Pancreas (tissue), 10 donors: ENCODE data around the gene SAT2. TPM values are rescaled to one million over a fixed set of nuclear protein-coding genes. Genes with fewer than 3 reads are reported as not detected.

Source experiments
- ATAC-seq, 4 donors: fragments of 200-7000 bp; cut with Tn5 transposase; one replicate each; pipeline versions ENCODE4 v1.8.0 to v1.9.1; 2020; ENCODE audit warnings: mild to moderate bottlenecking in 4 of 4, moderate library complexity in 4 of 4
- DNase-seq, 6 donors: peaks; one replicate each; pipeline ENCODE4 v3.0.0-alpha.2; 2020
- FAIRE-seq: peaks from 2 replicates; lab custom pipeline; 2012; peaks lifted over from hg19 to GRCh38; lab: Jason Lieb, UNC
- H3K27ac ChIP-seq, 4 donors: fragments of 200-600 bp; sonication (generic); 1 replicate in 3 of 4; 2 replicates in 1 of 4; pipeline versions ENCODE4 v1.5.0 to v1.8.0; 2020
- H3K27me3 ChIP-seq, 4 donors: fragments of 200-600 bp; one replicate each; pipeline ENCODE4 v1.8.0; 2021
- H3K36me3 ChIP-seq, 3 donors: fragments of 200-600 bp; sonication (generic) in 1 of 3; one replicate each; pipeline versions ENCODE4 v1.5.0 to v1.8.0; 2020 to 2021
- H3K4me1 ChIP-seq, 3 donors: fragments of 200-600 bp; one replicate each; pipeline ENCODE4 v1.8.0; 2021
- H3K4me3 ChIP-seq, 4 donors: fragments of 200-600 bp; sonication (generic) in 2 of 4; one replicate each; pipeline versions ENCODE4 v1.5.0 to v1.8.0; 2020 to 2021
- H3K9me3 ChIP-seq, 4 donors: fragments of 200-600 bp; one replicate each; pipeline ENCODE4 v1.8.0; 2021
- WGBS, 2 donors: extraction: QIAGEN DNeasy Blood & Tissue Kit; methylation state at CpG; one replicate each; pipeline ENCODE4 v1.1.7; 2013; 5-methylcytosine and 5-hydroxymethylcytosine counted together
- intact Hi-C, 3 donors: fragments of 100-400 bp; cut with DNase I; formaldehyde crosslinking; loops; one replicate each; pipeline versions ENCODE4 v1.11.1 to v1.14.2; 2022
- polyA plus RNA-seq, 2 donors: library from polyadenylated mRNA; stranded (reverse); fragments of 200-250 nt; gene quantifications; one replicate each; pipeline ENCODE4 v1.2.3, GENCODE V29; 2013
- total RNA-seq, 6 donors: library from RNA; stranded (reverse); fragmentation: NEBNext Ultra II Directional in 4 of 6; extraction: Animal tissue kit (Norgen Biotek cat#: 25700) in 4 of 6; gene quantifications; one replicate each; pipeline versions ENCODE4 v1.2.1 to v1.2.4, GENCODE V29; 2021 to 2023
- TF ChIP-seq, protein P1 (sequence below), 4 donors: fragments of 200-600 bp; sonication (generic) in 3 of 4; IDR thresholded peaks; one replicate each; pipeline versions ENCODE4 v1.5.0 to v1.8.0; 2021; ENCODE audit warnings: antibody characterized with exemption in 4 of 4
- donor health status: healthy with polysubstance abuse.
- donor health status: DM: no; HTN: no; CAD: no; lungs with moderate emphysema.
- donor health status: DM: no; HTN: no; CAD: no.
- donor health status: control.
- donor health status: control.
- donor health status: Bipolar disorder and iron deficiency.
- donor health status: DM: yes; HTN: yes; CAD: no.
- donor health status: DM: no; HTN: no; CAD: no.
- donor health status: DM: no; HTN: no; CAD: no.
- donor health status: DM: yes; HTN: yes; CAD: no.

Gene SAT2
- total and polyA plus RNA-seq, 8 donors, result 43.8 to 348 (median 72.7) TPM

DNA sequence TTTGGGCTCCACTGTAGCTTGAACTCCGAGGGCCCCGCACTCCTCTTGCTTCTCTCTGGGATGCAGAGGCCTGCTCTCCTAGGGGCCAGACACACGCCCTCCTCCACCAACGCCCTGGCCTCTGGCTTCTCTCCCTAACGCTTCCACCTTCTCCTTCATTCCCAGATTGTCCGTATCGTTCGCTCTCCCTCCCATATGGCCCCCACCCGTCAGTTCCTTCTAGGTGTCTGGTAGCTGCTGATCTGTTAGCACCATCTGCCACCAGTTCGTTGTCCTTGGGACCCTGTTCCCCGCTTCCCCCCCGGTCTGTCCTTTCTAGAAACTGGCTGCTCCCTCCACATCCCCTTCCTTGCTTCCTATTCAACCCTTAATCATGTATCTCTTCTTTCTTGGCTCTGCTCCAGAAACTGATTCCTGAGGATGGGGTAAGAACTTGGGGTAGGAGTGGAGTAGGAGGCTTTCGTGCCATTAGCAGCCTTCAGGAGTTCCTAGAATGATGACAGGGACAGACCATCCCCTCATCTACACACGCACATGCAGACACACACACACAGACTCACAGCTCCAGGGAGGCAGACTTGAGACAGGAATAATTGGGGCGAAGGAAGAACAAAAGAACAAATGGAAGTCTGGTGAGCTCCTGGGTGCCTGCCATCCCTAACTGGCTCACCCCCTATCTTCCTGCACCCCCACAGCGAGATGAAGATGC is 27.4 kb upstream of the SAT2 start:
- no peak overlapping the region for H3K27ac ChIP-seq
- DNase-seq (no peak), FAIRE-seq (no peak), ATAC-seq (no peak)
- TF ChIP-seq, protein P1, sequence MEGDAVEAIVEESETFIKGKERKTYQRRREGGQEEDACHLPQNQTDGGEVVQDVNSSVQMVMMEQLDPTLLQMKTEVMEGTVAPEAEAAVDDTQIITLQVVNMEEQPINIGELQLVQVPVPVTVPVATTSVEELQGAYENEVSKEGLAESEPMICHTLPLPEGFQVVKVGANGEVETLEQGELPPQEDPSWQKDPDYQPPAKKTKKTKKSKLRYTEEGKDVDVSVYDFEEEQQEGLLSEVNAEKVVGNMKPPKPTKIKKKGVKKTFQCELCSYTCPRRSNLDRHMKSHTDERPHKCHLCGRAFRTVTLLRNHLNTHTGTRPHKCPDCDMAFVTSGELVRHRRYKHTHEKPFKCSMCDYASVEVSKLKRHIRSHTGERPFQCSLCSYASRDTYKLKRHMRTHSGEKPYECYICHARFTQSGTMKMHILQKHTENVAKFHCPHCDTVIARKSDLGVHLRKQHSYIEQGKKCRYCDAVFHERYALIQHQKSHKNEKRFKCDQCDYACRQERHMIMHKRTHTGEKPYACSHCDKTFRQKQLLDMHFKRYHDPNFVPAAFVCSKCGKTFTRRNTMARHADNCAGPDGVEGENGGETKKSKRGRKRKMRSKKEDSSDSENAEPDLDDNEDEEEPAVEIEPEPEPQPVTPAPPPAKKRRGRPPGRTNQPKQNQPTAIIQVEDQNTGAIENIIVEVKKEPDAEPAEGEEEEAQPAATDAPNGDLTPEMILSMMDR (IDR thresholded peaks at IDR 0.05), result no peak
- no peaks in the 10 kb centered on the region for H3K9me3 ChIP-seq
- no peaks in the 10 kb centered on the region for H3K27me3 ChIP-seq
- 80 to 86% methylated on average over 16 of the region's 16 CpGs for WGBS, 2 donors
- no peak overlapping the region for H3K4me3 ChIP-seq
- intact Hi-C loops, result no loop called here
- H3K4me1 ChIP-seq, result peaks cover 4 to 12% (median 10%) of the 10 kb centered on the region in 3 donors
- no peaks in the 10 kb centered on the region for H3K36me3 ChIP-seq

DNA sequence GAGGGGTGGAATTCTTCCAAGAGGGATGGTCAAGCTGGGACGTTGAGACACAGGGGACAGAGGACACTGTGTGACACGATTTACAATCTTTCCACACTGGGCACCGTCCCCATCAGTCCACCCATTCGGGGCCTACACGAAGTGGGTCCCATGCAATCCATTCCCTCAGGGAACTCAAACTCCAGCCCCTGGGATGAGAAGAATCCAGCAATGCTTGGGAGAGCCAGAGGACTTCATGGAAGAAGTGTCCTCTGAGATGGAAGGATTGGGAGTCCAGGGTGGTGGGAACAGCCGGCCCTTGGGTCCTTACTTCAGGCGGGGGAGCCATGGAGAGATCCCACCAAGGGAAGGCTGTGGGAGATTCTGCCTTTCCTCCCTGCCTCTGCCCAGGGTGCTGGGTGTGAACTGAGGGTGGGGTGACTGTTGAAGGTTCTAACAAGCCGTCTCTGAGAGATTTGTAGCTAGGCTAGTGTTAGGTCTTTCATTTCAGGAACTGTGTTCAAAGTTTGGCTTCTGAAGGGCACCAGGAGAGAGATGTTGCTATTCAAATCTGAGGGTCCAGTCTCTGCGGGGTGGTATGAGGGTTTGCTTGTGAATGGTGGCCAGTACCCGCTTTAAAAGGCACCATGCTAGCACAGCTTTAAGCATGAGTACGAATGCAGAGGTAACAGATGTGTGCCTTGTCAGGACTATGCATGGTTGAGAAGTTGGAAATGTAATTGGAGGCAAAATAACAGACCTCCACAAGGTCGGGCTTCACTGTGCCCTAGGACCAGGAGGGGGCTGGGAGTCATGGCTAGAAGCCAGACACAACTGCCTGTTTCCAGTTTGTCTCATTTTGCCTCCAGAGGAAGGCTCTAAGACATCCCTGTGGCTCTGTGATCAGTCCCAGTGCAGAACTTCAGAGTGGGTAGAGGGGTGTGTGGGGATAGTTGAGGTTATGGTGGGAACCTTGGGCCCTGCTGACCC is 25.1 kb upstream of the SAT2 start:
- TF ChIP-seq, protein P1 (IDR thresholded peaks at IDR 0.05), result no peak
- DNase-seq (no peak), ATAC-seq (no peak), FAIRE-seq (no peak)
- H3K9me3 ChIP-seq, result no peaks in the 10 kb centered on the region
- intact Hi-C loops, result no loop called here
- H3K36me3 ChIP-seq, result no peaks in the 10 kb centered on the region
- peaks cover 4 to 12% (median 10%) of the 10 kb centered on the region in 3 donors for H3K4me1 ChIP-seq
- no peaks in the 10 kb centered on the region for H3K27me3 ChIP-seq
- no peak overlapping the region for H3K27ac ChIP-seq
- no peak overlapping the region for H3K4me3 ChIP-seq
- WGBS, 2 donors, result 66 to 68% methylated on average over 12 of the region's 12 CpGs

DNA sequence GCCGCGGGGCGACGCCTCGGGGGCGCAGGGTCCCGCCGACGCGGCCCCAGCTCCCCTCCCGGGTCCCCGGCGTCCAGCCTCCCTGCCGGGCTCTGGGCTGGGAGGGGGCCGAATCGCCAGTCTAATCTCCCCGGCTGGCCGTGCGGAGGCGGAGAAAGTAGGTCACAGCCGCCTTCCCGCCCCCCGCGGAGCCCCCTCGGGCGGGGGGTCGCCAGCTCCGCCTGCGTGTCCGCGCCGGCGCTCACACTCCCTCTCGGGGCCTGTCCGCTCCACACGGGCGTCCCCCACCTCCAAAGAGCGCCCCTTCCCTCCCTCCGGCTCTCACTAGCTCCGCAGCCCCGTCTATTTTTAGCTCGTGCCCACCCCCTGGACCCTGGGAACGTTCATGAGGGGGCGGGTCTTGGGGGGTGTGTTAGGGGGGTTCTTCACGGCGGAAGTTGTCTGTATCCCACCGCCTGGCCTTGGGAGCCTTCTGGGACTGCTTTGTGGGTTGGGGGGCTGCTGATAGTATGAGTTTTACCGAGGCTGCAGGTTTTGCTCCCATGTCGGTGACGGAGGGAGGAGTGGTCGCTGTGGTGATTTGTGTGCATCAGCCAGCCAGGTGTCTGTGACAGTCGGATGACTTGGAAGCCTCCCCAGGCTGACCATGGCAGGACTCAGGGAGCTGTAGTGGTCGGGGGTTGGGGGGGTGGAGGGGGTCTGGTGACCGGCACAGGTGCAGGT is 24.2 kb upstream of the SAT2 start:
- Histone ChIP-seq H3K4me3 (peak overlapping the region; percentile 15 to 50 (median 29)), H3K27ac (no peak overlapping the region), H3K36me3 (no peaks in the 10 kb centered on the region), H3K4me1 (peaks cover 4 to 10% (median 10%) of the 10 kb centered on the region in 3 donors), H3K9me3 (no peaks in the 10 kb centered on the region), H3K27me3 (no peaks in the 10 kb centered on the region)
- ATAC-seq (peak in 3 of 4 donors; percentile 10 to 34 (median 19)), DNase-seq (peak in 1 of 6 donors; percentile 67), FAIRE-seq (no peak)
- TF ChIP-seq, protein P1 (IDR thresholded peaks at IDR 0.05), result no peak
- intact Hi-C loops, result no loop called here
- WGBS, 2 donors, result 10 to 14% methylated on average over 34 to 54 of the region's 54 CpGs

DNA sequence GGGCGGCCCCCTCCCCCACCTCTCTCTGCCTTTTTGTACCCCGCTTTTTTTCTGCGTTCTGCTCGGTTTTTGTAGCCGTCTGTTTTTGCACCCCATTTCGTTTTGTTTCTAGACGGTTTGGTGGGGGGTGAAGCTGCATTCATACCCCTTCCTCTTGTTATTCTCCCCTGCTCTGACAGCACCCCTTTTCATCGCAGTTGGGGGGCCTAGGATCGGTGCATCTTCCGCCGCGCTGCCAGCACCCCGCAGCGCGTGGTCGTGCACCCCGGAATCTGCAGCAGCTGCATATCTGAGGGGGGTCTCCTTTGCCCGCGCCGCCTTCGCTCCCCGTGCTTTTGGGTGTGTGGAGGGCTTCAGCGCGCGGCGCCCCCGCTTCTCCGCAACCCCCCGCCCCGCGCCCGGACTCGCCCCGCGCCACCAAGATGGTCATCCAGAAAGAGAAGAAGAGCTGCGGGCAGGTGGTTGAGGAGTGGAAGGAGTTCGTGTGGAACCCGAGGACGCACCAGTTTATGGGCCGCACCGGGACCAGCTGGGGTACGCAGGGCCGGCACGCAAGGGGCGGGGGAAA is 23.6 kb upstream of the SAT2 start:
- FAIRE-seq (no peak), ATAC-seq (peak in 3 of 4 donors; percentile 28 to 41 (median 34)), DNase-seq (peak in 1 of 6 donors; percentile 59)
- no peaks in the 10 kb centered on the region for H3K9me3 ChIP-seq
- TF ChIP-seq, protein P1 (IDR thresholded peaks at IDR 0.05), result no peak
- no peak overlapping the region for H3K27ac ChIP-seq
- H3K4me3 ChIP-seq, result peak overlapping the region; percentile 18 to 50 (median 29)
- peaks cover 4 to 10% (median 10%) of the 10 kb centered on the region in 3 donors for H3K4me1 ChIP-seq
- intact Hi-C loops, result no loop called here
- no peaks in the 10 kb centered on the region for H3K36me3 ChIP-seq
- no peaks in the 10 kb centered on the region for H3K27me3 ChIP-seq
- WGBS, 2 donors, result 2% methylated on average over 44 to 45 of the region's 45 CpGs
